ENCODE results near the gene FECH. TPM values are rescaled to one million over a fixed set of nuclear protein-coding genes. Genes with fewer than 3 reads are reported as not detected.

FECH gene
- polyA plus RNA-seq, 1 donor (not counting 4 experiments of a cell fraction or from before 2014, with no cell fraction given): 29.2 TPM

GRCh38 chr18:57621246-57621604, 34.7 kb upstream of the FECH start:
- FAIRE-seq (no peak), DNase-seq (ENCODE audit: low read depth, low spot score) (no peak)
- Histone ChIP-seq H4K20me1 (ENCODE audit: control insufficient read depth, extremely low read depth, insufficient read depth, low read length) (peaks cover 3% of the 10 kb centered on the region), H3K9me1 (ENCODE audit: control insufficient read depth, extremely low read depth, insufficient read depth, low read length) (peaks cover 3% of the 10 kb centered on the region), H3K79me2 (ENCODE audit: control insufficient read depth, insufficient read depth, low read length) (peaks cover 43% of the 10 kb centered on the region), H3K27me3 (ENCODE audit: control insufficient read depth, extremely low read depth, insufficient read depth, low read length) (no peaks in the 10 kb centered on the region), H3K27ac (ENCODE audit: control insufficient read depth, insufficient read depth, low read length) (peak overlapping the region; percentile 85), H2AFZ (ENCODE audit: control insufficient read depth, low read length) (peak overlapping the region; percentile 96), H3K9ac (ENCODE audit: control insufficient read depth, extremely low read depth, insufficient read depth, low read length) (peak overlapping the region; percentile 91), H3K4me3 (ENCODE audit: control insufficient read depth in 2 of 3, extremely low read depth in 1 of 3, insufficient read depth in 2 of 3, low read depth in 1 of 3, low read length in 3 of 3) (peak overlapping the region; percentile 69 to 94 (median 91)), H3K4me2 (ENCODE audit: control insufficient read depth, extremely low read depth, insufficient read depth, low read depth, low read length) (peak overlapping the region; percentile 71), H3K4me1 (ENCODE audit: control insufficient read depth, extremely low read depth, insufficient read depth, low read length) (peaks cover 15% of the 10 kb centered on the region), H3K36me3 (ENCODE audit: control insufficient read depth in 2 of 2, extremely low read depth in 1 of 2, insufficient read depth in 2 of 2, low read length in 2 of 2) (peaks cover 1 to 17% of the 10 kb centered on the region in 2 experiments), H3K9me3 (ENCODE audit: control insufficient read depth, low read depth, low read length) (no peaks in the 10 kb centered on the region)
- dilution Hi-C loops (cut with MboI; ENCODE audit: extremely low pct_ligation_motif_present, low sequenced_read_pairs): no loop called here
- TF ChIP-seq, protein P1, sequence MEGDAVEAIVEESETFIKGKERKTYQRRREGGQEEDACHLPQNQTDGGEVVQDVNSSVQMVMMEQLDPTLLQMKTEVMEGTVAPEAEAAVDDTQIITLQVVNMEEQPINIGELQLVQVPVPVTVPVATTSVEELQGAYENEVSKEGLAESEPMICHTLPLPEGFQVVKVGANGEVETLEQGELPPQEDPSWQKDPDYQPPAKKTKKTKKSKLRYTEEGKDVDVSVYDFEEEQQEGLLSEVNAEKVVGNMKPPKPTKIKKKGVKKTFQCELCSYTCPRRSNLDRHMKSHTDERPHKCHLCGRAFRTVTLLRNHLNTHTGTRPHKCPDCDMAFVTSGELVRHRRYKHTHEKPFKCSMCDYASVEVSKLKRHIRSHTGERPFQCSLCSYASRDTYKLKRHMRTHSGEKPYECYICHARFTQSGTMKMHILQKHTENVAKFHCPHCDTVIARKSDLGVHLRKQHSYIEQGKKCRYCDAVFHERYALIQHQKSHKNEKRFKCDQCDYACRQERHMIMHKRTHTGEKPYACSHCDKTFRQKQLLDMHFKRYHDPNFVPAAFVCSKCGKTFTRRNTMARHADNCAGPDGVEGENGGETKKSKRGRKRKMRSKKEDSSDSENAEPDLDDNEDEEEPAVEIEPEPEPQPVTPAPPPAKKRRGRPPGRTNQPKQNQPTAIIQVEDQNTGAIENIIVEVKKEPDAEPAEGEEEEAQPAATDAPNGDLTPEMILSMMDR (optimal IDR thresholded peaks at IDR 0.05 in 1 of 3, IDR thresholded peaks at IDR 0.05 in 1 of 3, conservative IDR thresholded peaks at IDR 0.05 in 1 of 3; ENCODE audit: extremely low read depth in 1 of 3, insufficient read depth in 2 of 3, low read length in 3 of 3): no peak
- TF ChIP-seq EZH2 (IDR thresholded peaks at IDR 0.05; ENCODE audit: low read length): no peak

DNA sequence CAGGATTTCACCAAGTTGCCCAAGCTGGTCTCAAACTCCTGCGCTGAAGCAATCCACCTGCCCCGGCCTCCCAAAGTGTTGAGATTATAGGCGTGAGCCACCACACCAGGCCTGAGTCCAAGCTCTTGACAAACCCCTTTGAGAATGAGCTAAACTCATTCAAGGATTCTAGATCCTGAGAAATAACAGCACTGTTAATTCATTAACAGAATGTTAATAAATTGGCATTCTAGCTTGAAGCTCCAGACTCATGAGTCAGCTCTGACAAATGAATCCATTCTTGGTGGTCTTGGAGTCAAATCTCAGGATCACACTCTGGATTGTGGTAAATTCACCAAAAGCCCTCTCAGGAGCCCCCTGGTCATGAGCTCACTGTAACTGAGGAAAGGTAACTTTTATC, 33.4 kb upstream of the FECH start:
- H4K20me1 ChIP-seq (ENCODE audit: control insufficient read depth, extremely low read depth, insufficient read depth, low read length): peaks cover 3% of the 10 kb centered on the region
- DNase-seq (ENCODE audit: low read depth, low spot score): no peak
- no peak for FAIRE-seq
- H3K27me3 ChIP-seq (ENCODE audit: control insufficient read depth, extremely low read depth, insufficient read depth, low read length): no peaks in the 10 kb centered on the region
- no peak overlapping the region for H3K27ac ChIP-seq (ENCODE audit: control insufficient read depth, insufficient read depth, low read length)
- peaks cover 3% of the 10 kb centered on the region for H3K9me1 ChIP-seq (ENCODE audit: control insufficient read depth, extremely low read depth, insufficient read depth, low read length)
- H3K79me2 ChIP-seq (ENCODE audit: control insufficient read depth, insufficient read depth, low read length): peaks cover 45% of the 10 kb centered on the region
- no peaks in the 10 kb centered on the region for H3K9me3 ChIP-seq (ENCODE audit: control insufficient read depth, low read depth, low read length)
- no peak overlapping the region for H3K4me3 ChIP-seq (ENCODE audit: control insufficient read depth in 2 of 3, extremely low read depth in 1 of 3, insufficient read depth in 2 of 3, low read depth in 1 of 3, low read length in 3 of 3)
- peaks cover 5 to 21% of the 10 kb centered on the region in 2 experiments for H3K36me3 ChIP-seq (ENCODE audit: control insufficient read depth in 2 of 2, extremely low read depth in 1 of 2, insufficient read depth in 2 of 2, low read length in 2 of 2)
- peak overlapping the region; percentile 71 for H3K4me2 ChIP-seq (ENCODE audit: control insufficient read depth, extremely low read depth, insufficient read depth, low read depth, low read length)
- no peak overlapping the region for H3K9ac ChIP-seq (ENCODE audit: control insufficient read depth, extremely low read depth, insufficient read depth, low read length)
- dilution Hi-C loops (cut with MboI; ENCODE audit: extremely low pct_ligation_motif_present, low sequenced_read_pairs): no loop called here
- H3K4me1 ChIP-seq (ENCODE audit: control insufficient read depth, extremely low read depth, insufficient read depth, low read length): peaks cover 15% of the 10 kb centered on the region
- H2AFZ ChIP-seq (ENCODE audit: control insufficient read depth, low read length): no peak overlapping the region
- TF ChIP-seq, protein P1 (optimal IDR thresholded peaks at IDR 0.05 in 1 of 3, IDR thresholded peaks at IDR 0.05 in 1 of 3, conservative IDR thresholded peaks at IDR 0.05 in 1 of 3; ENCODE audit: extremely low read depth in 1 of 3, insufficient read depth in 2 of 3, low read length in 3 of 3): no peak
- TF ChIP-seq EZH2 (IDR thresholded peaks at IDR 0.05; ENCODE audit: low read length): no peak
